ENCODE data around the gene RASL12.

RASL12 gene

DNA sequence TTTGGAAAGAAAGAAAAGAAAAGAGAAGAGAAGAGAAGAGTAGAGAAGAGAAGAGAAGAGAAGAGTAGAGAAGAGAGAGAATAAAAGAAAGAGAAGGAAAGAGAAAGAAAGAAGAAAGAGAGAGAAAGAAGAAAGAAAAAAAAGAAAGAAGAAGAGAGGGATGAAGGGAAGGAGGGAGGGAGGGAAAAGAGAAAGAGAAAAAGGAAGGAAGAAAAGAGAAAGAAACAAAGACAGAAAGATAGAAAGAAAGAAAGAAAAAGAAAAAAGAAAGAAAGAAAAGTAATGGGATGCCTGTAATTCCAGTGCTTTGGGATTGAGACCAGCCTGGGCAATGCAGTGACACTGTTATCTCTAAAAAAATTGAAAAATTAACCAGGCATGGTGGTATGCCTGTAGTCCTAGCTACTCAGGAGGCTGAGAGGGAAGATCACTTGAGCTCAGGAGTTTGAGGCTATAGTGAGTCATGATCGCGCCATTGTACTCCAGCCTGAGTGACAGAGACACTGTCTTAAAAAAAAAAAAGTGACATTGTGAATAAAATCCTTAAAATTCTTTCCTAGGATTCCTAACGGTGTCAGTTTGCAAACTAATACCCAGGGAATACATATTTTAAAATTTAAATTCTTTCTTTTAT lies 1.7 kb downstream of the RASL12 start:
- TF ChIP-seq POLR2A (IDR thresholded peaks at IDR 0.05; ENCODE audit: extremely low read depth, insufficient read length) (no peak), CTCF (IDR thresholded peaks at IDR 0.05; ENCODE audit: low read depth, low read length) (no peak), MYC (IDR thresholded peaks at IDR 0.05; ENCODE audit: low read depth, low read length) (no peak)
- TF ChIP-seq, protein P1, sequence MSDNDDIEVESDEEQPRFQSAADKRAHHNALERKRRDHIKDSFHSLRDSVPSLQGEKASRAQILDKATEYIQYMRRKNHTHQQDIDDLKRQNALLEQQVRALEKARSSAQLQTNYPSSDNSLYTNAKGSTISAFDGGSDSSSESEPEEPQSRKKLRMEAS (IDR thresholded peaks at IDR 0.05; ENCODE audit: low read depth, low read length) = no peak
- no peak overlapping the region for H3K4me3 ChIP-seq (ENCODE audit: low read depth, low read length)
- no peak for DNase-seq (ENCODE audit: low read depth)

- DNase-seq (ENCODE audit: low read depth) = no peak
- H3K4me3 ChIP-seq (ENCODE audit: low read depth, low read length) = no peak overlapping the region
- TF ChIP-seq POLR2A (IDR thresholded peaks at IDR 0.05; ENCODE audit: extremely low read depth, insufficient read length) (no peak), CTCF (IDR thresholded peaks at IDR 0.05; ENCODE audit: low read depth, low read length) (no peak), MYC (IDR thresholded peaks at IDR 0.05; ENCODE audit: low read depth, low read length) (no peak)
- TF ChIP-seq, protein P1 (IDR thresholded peaks at IDR 0.05; ENCODE audit: low read depth, low read length) = no peak
These were observed 5.1 kb downstream of the RASL12 start for GRCh38 chr15:65062726-65063125.

DNA sequence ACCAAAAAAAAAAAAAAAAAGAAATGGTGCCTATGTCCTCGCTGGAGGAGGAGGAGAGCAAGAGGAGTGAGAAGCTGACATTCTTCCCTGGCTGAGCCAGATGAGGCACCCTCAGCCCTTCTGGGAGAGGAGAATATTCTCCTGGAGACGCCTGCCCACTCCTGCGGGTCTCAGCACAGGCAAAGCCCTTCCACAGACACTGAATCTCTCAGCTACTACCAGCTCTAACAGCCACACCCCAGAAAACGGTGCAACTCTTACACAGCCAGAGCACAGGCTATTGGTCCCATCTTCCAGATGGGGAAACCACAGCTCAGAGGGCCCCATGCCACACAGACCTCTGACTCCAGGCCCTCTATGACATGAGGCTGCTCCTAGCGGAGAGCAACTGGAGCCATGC lies 5.7 kb downstream of the RASL12 start:
- no peak for DNase-seq (ENCODE audit: low read depth)
- no peak for TF ChIP-seq POLR2A (IDR thresholded peaks at IDR 0.05; ENCODE audit: extremely low read depth, insufficient read length)
- no peak for TF ChIP-seq CTCF (IDR thresholded peaks at IDR 0.05; ENCODE audit: low read depth, low read length)
- TF ChIP-seq, protein P1 (IDR thresholded peaks at IDR 0.05; ENCODE audit: low read depth, low read length) = no peak
- no peak for TF ChIP-seq MYC (IDR thresholded peaks at IDR 0.05; ENCODE audit: low read depth, low read length)
- no peak overlapping the region for H3K4me3 ChIP-seq (ENCODE audit: low read depth, low read length)

GRCh38 chr15:65060641-65061397 lies 7.0 kb downstream of the RASL12 start:
- no peak overlapping the region for H3K4me3 ChIP-seq (ENCODE audit: low read depth, low read length)
- TF ChIP-seq, protein P1 (IDR thresholded peaks at IDR 0.05; ENCODE audit: low read depth, low read length) = no peak
- TF ChIP-seq CTCF (IDR thresholded peaks at IDR 0.05; ENCODE audit: low read depth, low read length) (no peak), MYC (IDR thresholded peaks at IDR 0.05; ENCODE audit: low read depth, low read length) (no peak), POLR2A (IDR thresholded peaks at IDR 0.05; ENCODE audit: extremely low read depth, insufficient read length) (no peak)
- no peak for DNase-seq (ENCODE audit: low read depth)

GRCh38 chr15:65059931-65060596 lies 7.7 kb downstream of the RASL12 start:
- TF ChIP-seq, protein P1 (IDR thresholded peaks at IDR 0.05; ENCODE audit: low read depth, low read length) = no peak
- no peak for TF ChIP-seq POLR2A (IDR thresholded peaks at IDR 0.05; ENCODE audit: extremely low read depth, insufficient read length)
- no peak for TF ChIP-seq CTCF (IDR thresholded peaks at IDR 0.05; ENCODE audit: low read depth, low read length)
- TF ChIP-seq MYC (IDR thresholded peaks at IDR 0.05; ENCODE audit: low read depth, low read length) = no peak
- H3K4me3 ChIP-seq (ENCODE audit: low read depth, low read length) = no peak overlapping the region
- DNase-seq (ENCODE audit: low read depth) = no peak

All from NB4 (cell line).